ENCODE data around the gene RTN1. TPM values are rescaled to one million over a fixed set of nuclear protein-coding genes. Genes with fewer than 3 reads are reported as not detected.

The RTN1 gene
- total RNA-seq, 2 experiments from 2014 or later, result 0.14 TPM; not detected in 1

DNA sequence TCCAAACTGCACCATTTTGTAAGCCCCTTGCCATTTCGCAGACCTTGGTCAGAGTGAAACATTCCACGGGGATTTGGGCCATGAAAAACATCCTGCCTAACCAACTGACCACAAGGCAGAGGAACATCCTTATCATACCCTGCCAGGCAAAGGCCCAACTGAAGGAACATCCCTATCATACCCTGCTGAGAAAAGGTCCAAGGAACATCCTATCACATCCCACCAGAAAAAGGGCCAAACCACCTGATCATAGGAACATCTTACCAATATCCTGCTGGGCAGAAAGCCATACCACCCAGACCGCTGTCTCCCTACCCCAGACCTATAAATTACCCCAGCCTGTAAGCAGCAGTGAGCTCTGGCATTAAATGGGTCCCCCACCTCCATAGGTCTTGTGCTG, 30.0 kb upstream of the RTN1 start:
- intact Hi-C loops (cut with DNase I, micrococcal nuclease), result no loop called here
- Histone ChIP-seq H3K4me3 (ENCODE audit: low read length) (no peak overlapping the region), H3K4me1 (ENCODE audit: insufficient read depth, low read length) (no peaks in the 10 kb centered on the region), H3K27ac (ENCODE audit: low read depth in 1 of 2, low read length in 2 of 2) (no peak overlapping the region), H3K36me3 (ENCODE audit: insufficient read depth, low read length) (no peaks in the 10 kb centered on the region), H3K9me3 (ENCODE audit: control insufficient read depth in 1 of 2, insufficient read depth in 1 of 2, low read length in 2 of 2) (no peaks in the 10 kb centered on the region), H3K27me3 (ENCODE audit: control insufficient read depth in 1 of 2, insufficient read depth in 2 of 2, low read length in 2 of 2) (peaks cover 0 to 3% of the 10 kb centered on the region in 2 experiments)
- ATAC-seq (ENCODE audit: poor library complexity) (no peak), DNase-seq (no peak)
- H3K36me3 Mint-ChIP-seq (ENCODE audit: low read depth), result no peaks in the 10 kb centered on the region
- POLR2A ChIA-PET, result no interaction called here
- no peak overlapping the region for H3K27ac Mint-ChIP-seq
- no peaks in the 10 kb centered on the region for H3K9me3 Mint-ChIP-seq
- H3K27me3 Mint-ChIP-seq, result peaks cover 11% of the 10 kb centered on the region
- H3K4me3 Mint-ChIP-seq, result no peak overlapping the region
- CTCF ChIA-PET, result no interaction called here
- no peaks in the 10 kb centered on the region for H3K4me1 Mint-ChIP-seq (ENCODE audit: low read depth)
- TF ChIP-seq, protein P1, sequence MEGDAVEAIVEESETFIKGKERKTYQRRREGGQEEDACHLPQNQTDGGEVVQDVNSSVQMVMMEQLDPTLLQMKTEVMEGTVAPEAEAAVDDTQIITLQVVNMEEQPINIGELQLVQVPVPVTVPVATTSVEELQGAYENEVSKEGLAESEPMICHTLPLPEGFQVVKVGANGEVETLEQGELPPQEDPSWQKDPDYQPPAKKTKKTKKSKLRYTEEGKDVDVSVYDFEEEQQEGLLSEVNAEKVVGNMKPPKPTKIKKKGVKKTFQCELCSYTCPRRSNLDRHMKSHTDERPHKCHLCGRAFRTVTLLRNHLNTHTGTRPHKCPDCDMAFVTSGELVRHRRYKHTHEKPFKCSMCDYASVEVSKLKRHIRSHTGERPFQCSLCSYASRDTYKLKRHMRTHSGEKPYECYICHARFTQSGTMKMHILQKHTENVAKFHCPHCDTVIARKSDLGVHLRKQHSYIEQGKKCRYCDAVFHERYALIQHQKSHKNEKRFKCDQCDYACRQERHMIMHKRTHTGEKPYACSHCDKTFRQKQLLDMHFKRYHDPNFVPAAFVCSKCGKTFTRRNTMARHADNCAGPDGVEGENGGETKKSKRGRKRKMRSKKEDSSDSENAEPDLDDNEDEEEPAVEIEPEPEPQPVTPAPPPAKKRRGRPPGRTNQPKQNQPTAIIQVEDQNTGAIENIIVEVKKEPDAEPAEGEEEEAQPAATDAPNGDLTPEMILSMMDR (IDR thresholded peaks at IDR 0.05), result no peak

DNA sequence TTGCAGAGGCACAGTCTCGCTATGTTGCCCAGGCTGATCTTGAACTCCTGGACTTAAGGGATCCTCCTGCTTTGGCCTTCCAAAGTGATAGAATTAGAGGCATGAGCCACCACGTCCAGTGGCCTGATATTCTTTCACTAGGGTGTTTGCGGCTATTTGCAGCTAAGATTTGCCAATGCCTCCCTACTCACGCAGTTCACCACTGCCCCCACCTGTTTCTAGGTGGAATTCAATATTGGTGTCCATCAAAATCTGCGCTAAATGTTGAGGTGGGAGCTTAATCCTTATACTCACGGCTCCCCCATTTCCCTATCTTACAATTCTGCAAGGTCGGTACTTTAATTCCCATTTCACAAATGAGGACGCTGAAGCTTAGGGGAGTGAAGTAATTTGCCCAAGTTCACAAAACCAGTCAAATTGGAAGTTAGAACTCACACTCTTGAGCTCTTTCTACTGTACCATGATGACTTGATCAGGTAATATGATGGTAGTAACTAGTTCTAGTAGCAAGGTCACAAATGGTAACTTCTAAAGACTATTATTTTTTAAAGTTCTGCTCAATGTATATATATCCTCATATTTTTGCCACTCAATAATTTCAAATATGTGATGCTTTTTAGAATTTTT, 27.3 kb upstream of the RTN1 start:
- no peak overlapping the region for H3K27ac ChIP-seq (ENCODE audit: low read depth in 1 of 2, low read length in 2 of 2)
- H3K27me3 ChIP-seq (ENCODE audit: control insufficient read depth in 1 of 2, insufficient read depth in 2 of 2, low read length in 2 of 2), result peaks cover 3 to 4% of the 10 kb centered on the region in 2 experiments
- H3K4me1 Mint-ChIP-seq (ENCODE audit: low read depth), result no peaks in the 10 kb centered on the region
- H3K4me3 ChIP-seq (ENCODE audit: low read length), result no peak overlapping the region
- ChIA-PET CTCF (no interaction called here), POLR2A (no interaction called here)
- H3K9me3 ChIP-seq (ENCODE audit: control insufficient read depth in 1 of 2, insufficient read depth in 1 of 2, low read length in 2 of 2), result no peaks in the 10 kb centered on the region
- DNase-seq, result peak in 2 of 14 experiments; percentile 13 to 17
- no peak overlapping the region for H3K4me3 Mint-ChIP-seq
- H3K27ac Mint-ChIP-seq, result no peak overlapping the region
- H3K36me3 Mint-ChIP-seq (ENCODE audit: low read depth), result no peaks in the 10 kb centered on the region
- no peaks in the 10 kb centered on the region for H3K4me1 ChIP-seq (ENCODE audit: insufficient read depth, low read length)
- H3K9me3 Mint-ChIP-seq, result no peaks in the 10 kb centered on the region
- no peak for ATAC-seq (ENCODE audit: poor library complexity)
- H3K36me3 ChIP-seq (ENCODE audit: insufficient read depth, low read length), result no peaks in the 10 kb centered on the region
- H3K27me3 Mint-ChIP-seq, result peaks cover 19% of the 10 kb centered on the region
- TF ChIP-seq, protein P1 (IDR thresholded peaks at IDR 0.05), result no peak
- intact Hi-C loops (cut with DNase I, micrococcal nuclease), result no loop called here

DNA sequence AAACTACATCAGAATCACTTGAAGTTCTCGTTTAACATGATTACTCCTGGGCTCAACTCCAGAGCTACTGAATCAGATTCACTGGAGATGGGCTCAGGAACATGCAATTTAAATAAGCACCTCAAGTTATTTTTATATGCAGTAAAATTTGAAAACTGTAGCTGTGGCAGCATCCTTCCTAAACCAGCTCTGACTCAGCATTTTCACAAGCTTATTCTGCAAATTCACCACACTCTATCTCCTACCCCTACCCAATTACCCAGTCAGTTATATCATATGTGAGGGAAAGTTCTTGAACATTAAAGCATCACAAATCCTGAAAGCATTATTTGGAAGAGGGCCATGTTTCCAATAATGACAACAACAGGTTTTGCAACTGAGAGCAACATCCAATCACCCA, 25.1 kb upstream of the RTN1 start:
- Mint-ChIP-seq H3K27me3 (peaks cover 17% of the 10 kb centered on the region), H3K4me3 (no peak overlapping the region), H3K27ac (no peak overlapping the region), H3K4me1 (ENCODE audit: low read depth) (no peaks in the 10 kb centered on the region), H3K36me3 (ENCODE audit: low read depth) (no peaks in the 10 kb centered on the region), H3K9me3 (no peaks in the 10 kb centered on the region)
- peaks cover 0 to 4% of the 10 kb centered on the region in 2 experiments for H3K27me3 ChIP-seq (ENCODE audit: control insufficient read depth in 1 of 2, insufficient read depth in 2 of 2, low read length in 2 of 2)
- ChIA-PET CTCF (no interaction called here), POLR2A (no interaction called here)
- TF ChIP-seq, protein P1 (IDR thresholded peaks at IDR 0.05), result no peak
- DNase-seq, result no peak
- no peak overlapping the region for H3K27ac ChIP-seq (ENCODE audit: low read depth in 1 of 2, low read length in 2 of 2)
- H3K36me3 ChIP-seq (ENCODE audit: insufficient read depth, low read length), result no peaks in the 10 kb centered on the region
- no peaks in the 10 kb centered on the region for H3K4me1 ChIP-seq (ENCODE audit: insufficient read depth, low read length)
- intact Hi-C loops (cut with DNase I, micrococcal nuclease), result no loop called here
- ATAC-seq (ENCODE audit: poor library complexity), result no peak
- H3K9me3 ChIP-seq (ENCODE audit: control insufficient read depth in 1 of 2, insufficient read depth in 1 of 2, low read length in 2 of 2), result no peaks in the 10 kb centered on the region
- no peak overlapping the region for H3K4me3 ChIP-seq (ENCODE audit: low read length)
